Karpas-422 (cell line): ENCODE measurements around the gene IGFALS. TPM values are rescaled to one million over a fixed set of nuclear protein-coding genes. Genes with fewer than 3 reads are reported as not detected.

Source experiments
- DNase-seq: peaks from one replicate; pipeline ENCODE4 v3.0.0-alpha.2; 2015
- H2AFZ ChIP-seq: fragments of 200-600 bp; sonication (generic); 2 replicates; pipeline ENCODE4 v1.6.1; 2014; ENCODE audit warnings: antibody characterized with exemption, low read length, mixed read lengths
- H3K27ac ChIP-seq: fragments of 200-600 bp; sonication (generic); 2 replicates; pipeline ENCODE4 v1.5.1; 2014; ENCODE audit warnings: mild to moderate bottlenecking, low read length, moderate library complexity
- H3K27me3 ChIP-seq: fragments of 200-600 bp; sonication (generic); 2 replicates; pipeline ENCODE4 v1.6.1; 2014; ENCODE audit warnings: low read length, mixed read lengths
- H3K36me3 ChIP-seq: fragments of 200-600 bp; sonication (generic); 2 replicates; pipeline ENCODE4 v1.6.1; 2014; ENCODE audit warnings: low read length, mixed read lengths; ENCODE audit not compliant: insufficient read depth
- H3K4me1 ChIP-seq: fragments of 200-600 bp; sonication (generic); 2 replicates; pipeline ENCODE4 v1.6.1; 2014; ENCODE audit warnings: mild to moderate bottlenecking, low read length, mixed read lengths
- H3K4me2 ChIP-seq: fragments of 200-600 bp; sonication (generic); 2 replicates; pipeline ENCODE4 v1.6.1; 2014; ENCODE audit warnings: low read length, low read depth, mild to moderate bottlenecking; ENCODE audit not compliant: poor library complexity, severe bottlenecking
- H3K4me3 ChIP-seq: fragments of 200-600 bp; sonication (generic); 2 replicates; pipeline ENCODE4 v1.5.1; 2014; ENCODE audit warnings: mild to moderate bottlenecking, antibody characterized with exemption, low read length, mixed read lengths
- H3K79me2 ChIP-seq: fragments of 200-600 bp; sonication (generic); 2 replicates; pipeline ENCODE4 v1.6.1; 2014; ENCODE audit warnings: mild to moderate bottlenecking, low read length, mixed read lengths
- H3K9ac ChIP-seq: fragments of 200-600 bp; sonication (generic); 2 replicates; pipeline ENCODE4 v1.6.0; 2014; ENCODE audit warnings: low read length
- H3K9me2 ChIP-seq: fragments of 200-600 bp; sonication (generic), shearing (Covaris generic); replicated peaks from 2 replicates; pipeline ENCODE4 v1.6.0; 2014; ENCODE audit warnings: mild to moderate bottlenecking, low read length, moderate library complexity; ENCODE audit not compliant: insufficient read depth
- H3K9me3 ChIP-seq: fragments of 300-700, 200-600 bp; sonication (generic); 2 replicates; pipeline ENCODE4 v1.6.1; 2014; ENCODE audit warnings: low read length, mixed read lengths
- H4K20me1 ChIP-seq: fragments of 200-600 bp; sonication (generic); 2 replicates; pipeline ENCODE4 v1.6.1; 2014; ENCODE audit warnings: mild to moderate bottlenecking, antibody characterized with exemption, low read length, low read depth; ENCODE audit not compliant: insufficient read depth
- total RNA-seq: library from RNA; depleted of rRNA; stranded (reverse); fragments of >200 nt; shearing (Covaris generic); gene quantifications from 2 replicates; pipeline ENCODE4 v1.2.3, GENCODE V29; 2014; ENCODE audit warnings: low replicate concordance; rRNA removed

IGFALS gene
- not detected in 2 replicates for total RNA-seq

GRCh38 chr16:1793578-1794220 lies at the start of gene IGFALS:
IGFALS (minus strand) TSS chr16:1793705; CDS start chr16:1793652, 53 bp downstream.
- H3K27me3 ChIP-seq, result no peaks in the 10 kb centered on the region
- no peak within 1 kb of the TSS for H2AFZ ChIP-seq
- no peak for DNase-seq
- no peaks in the 10 kb centered on the region for H3K36me3 ChIP-seq
- no peaks in the 10 kb centered on the region for H3K9me3 ChIP-seq
- H3K27ac ChIP-seq, result no peak within 1 kb of the TSS
- H3K9ac ChIP-seq, result no peak within 1 kb of the TSS
- H3K79me2 ChIP-seq, result no peaks in the 10 kb centered on the region
- no peak within 1 kb of the TSS for H3K4me3 ChIP-seq
- no peaks in the 10 kb centered on the region for H3K9me2 ChIP-seq
- no peak within 1 kb of the TSS for H3K4me2 ChIP-seq
- no peaks in the 10 kb centered on the region for H4K20me1 ChIP-seq
- no peaks in the 10 kb centered on the region for H3K4me1 ChIP-seq

- DNase-seq, result no peak
- Histone ChIP-seq H3K27ac (no peak overlapping the region), H3K36me3 (no peaks in the 10 kb centered on the region), H3K4me2 (no peak overlapping the region), H3K4me3 (no peak overlapping the region), H2AFZ (no peak overlapping the region), H3K4me1 (no peaks in the 10 kb centered on the region), H3K9me3 (no peaks in the 10 kb centered on the region), H4K20me1 (no peaks in the 10 kb centered on the region), H3K27me3 (no peaks in the 10 kb centered on the region), H3K79me2 (no peaks in the 10 kb centered on the region), H3K9ac (no peak overlapping the region), H3K9me2 (no peaks in the 10 kb centered on the region)
Measured at GRCh38 chr16:1839554-1839953, 46.0 kb upstream of the IGFALS start.

DNA sequence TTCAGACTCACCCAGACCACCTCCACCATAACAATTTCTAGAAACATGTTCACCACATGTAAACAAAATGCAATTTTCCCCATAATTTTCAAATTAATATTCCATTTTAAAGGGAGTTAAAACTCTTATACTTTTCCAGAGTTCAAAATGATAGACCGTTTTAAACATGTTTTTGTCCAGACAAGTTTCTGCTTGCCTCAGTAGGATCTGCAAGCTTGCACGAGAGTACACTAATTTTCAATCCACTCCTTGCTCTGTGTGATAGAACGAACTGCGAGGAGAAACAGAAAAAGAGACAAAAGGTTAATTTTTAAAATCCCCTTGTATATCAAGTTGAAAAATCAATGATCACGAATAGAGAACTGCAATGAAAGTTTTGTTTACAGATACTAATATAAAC lies 40.6 kb upstream of the IGFALS start:
- no peak for DNase-seq
- Histone ChIP-seq H3K27me3 (no peaks in the 10 kb centered on the region), H3K4me2 (no peak overlapping the region), H3K79me2 (0 out of 2 replicates have a peak, but pooled peaks cover 3% of the 10 kb centered on the region), H3K9ac (no peak overlapping the region), H3K4me3 (no peak overlapping the region), H3K4me1 (peaks cover 6% of the 10 kb centered on the region), H3K36me3 (no peaks in the 10 kb centered on the region), H3K9me2 (no peaks in the 10 kb centered on the region), H2AFZ (no peak overlapping the region), H3K9me3 (no peaks in the 10 kb centered on the region), H4K20me1 (no peaks in the 10 kb centered on the region), H3K27ac (no peak overlapping the region)

DNA sequence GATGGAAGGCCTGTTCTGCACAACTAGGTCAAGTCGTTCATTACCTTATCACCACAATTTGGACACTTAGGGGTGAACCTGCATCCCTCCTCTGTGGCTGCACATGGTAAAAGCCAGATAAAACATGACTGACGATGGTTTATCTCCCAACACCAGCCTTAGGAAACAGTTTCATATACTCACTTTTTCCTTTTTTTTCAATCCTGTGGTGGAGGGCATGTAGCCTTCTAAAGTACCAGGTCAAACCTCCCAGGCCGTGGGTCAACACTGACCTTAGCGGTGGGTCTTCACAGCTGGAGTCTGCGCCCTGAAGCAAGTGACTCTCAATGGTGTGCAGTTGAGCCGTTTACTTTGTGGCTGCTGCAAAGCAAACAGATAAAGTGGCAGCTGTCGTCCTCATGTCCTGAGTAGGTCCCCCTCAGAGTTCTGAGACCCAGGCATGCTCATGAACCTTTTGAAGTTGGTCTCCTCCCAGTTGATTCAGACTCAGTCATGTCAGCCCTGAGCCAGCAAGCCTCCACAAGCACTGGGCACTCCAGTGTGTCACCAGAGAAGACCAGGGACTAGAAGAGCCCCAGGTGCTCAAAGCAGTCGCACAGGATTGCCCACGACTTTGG lies 39.4 kb upstream of the IGFALS start:
- no peak overlapping the region for H2AFZ ChIP-seq
- no peak overlapping the region for H3K27ac ChIP-seq
- no peaks in the 10 kb centered on the region for H4K20me1 ChIP-seq
- H3K4me2 ChIP-seq, result no peak overlapping the region
- H3K79me2 ChIP-seq, result peaks cover 11% of the 10 kb centered on the region
- no peaks in the 10 kb centered on the region for H3K36me3 ChIP-seq
- no peak overlapping the region for H3K4me3 ChIP-seq
- no peaks in the 10 kb centered on the region for H3K27me3 ChIP-seq
- peaks cover 17% of the 10 kb centered on the region for H3K4me1 ChIP-seq
- DNase-seq, result no peak
- H3K9ac ChIP-seq, result no peak overlapping the region
- no peaks in the 10 kb centered on the region for H3K9me2 ChIP-seq
- H3K9me3 ChIP-seq, result no peaks in the 10 kb centered on the region

GRCh38 chr16:1831186-1832075 lies 37.9 kb upstream of the IGFALS start:
- H3K9me2 ChIP-seq, result no peaks in the 10 kb centered on the region
- H2AFZ ChIP-seq, result no peak overlapping the region
- H3K4me3 ChIP-seq, result no peak overlapping the region
- H4K20me1 ChIP-seq, result no peaks in the 10 kb centered on the region
- no peak overlapping the region for H3K9ac ChIP-seq
- H3K9me3 ChIP-seq, result no peaks in the 10 kb centered on the region
- no peak overlapping the region for H3K27ac ChIP-seq
- no peaks in the 10 kb centered on the region for H3K36me3 ChIP-seq
- H3K4me1 ChIP-seq, result peaks cover 23% of the 10 kb centered on the region
- H3K4me2 ChIP-seq, result no peak overlapping the region
- no peak for DNase-seq
- H3K79me2 ChIP-seq, result peaks cover 19% of the 10 kb centered on the region
- no peaks in the 10 kb centered on the region for H3K27me3 ChIP-seq

DNA sequence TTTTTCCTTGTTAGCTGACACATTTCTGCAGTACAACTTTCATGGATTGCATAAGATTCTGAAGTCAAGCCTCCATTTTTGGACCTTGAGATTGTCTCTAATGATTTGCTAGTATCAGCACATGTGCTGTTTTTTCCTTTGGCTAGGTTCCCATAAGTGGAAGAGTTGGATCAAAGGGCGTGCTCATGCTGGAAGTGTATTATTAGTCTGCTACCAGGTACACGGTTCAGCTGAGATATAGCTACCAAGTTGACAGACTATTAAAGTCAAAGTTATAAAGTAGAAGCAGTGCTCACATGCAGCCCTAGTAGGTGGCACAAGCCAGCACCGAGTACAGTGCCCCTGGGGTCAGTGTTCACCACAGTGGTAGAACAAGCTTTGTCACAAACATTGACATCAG lies 36.7 kb upstream of the IGFALS start:
- peaks cover 31% of the 10 kb centered on the region for H3K4me1 ChIP-seq
- no peaks in the 10 kb centered on the region for H3K27me3 ChIP-seq
- H3K79me2 ChIP-seq, result peaks cover 19% of the 10 kb centered on the region
- H3K27ac ChIP-seq, result no peak overlapping the region
- DNase-seq, result no peak
- H2AFZ ChIP-seq, result no peak overlapping the region
- H3K9me2 ChIP-seq, result no peaks in the 10 kb centered on the region
- no peaks in the 10 kb centered on the region for H3K36me3 ChIP-seq
- no peaks in the 10 kb centered on the region for H3K9me3 ChIP-seq
- H3K9ac ChIP-seq, result no peak overlapping the region
- no peak overlapping the region for H3K4me2 ChIP-seq
- H4K20me1 ChIP-seq, result no peaks in the 10 kb centered on the region
- no peak overlapping the region for H3K4me3 ChIP-seq

GRCh38 chr16:1828645-1829410 lies 35.3 kb upstream of the IGFALS start:
- Histone ChIP-seq H4K20me1 (no peaks in the 10 kb centered on the region), H3K36me3 (no peaks in the 10 kb centered on the region), H3K9me2 (no peaks in the 10 kb centered on the region), H3K79me2 (peaks cover 19% of the 10 kb centered on the region), H3K27me3 (no peaks in the 10 kb centered on the region), H2AFZ (no peak overlapping the region), H3K9ac (peak overlapping the region; percentile 42), H3K4me2 (peak overlapping the region; percentile 85), H3K27ac (no peak overlapping the region), H3K4me1 (peaks cover 31% of the 10 kb centered on the region), H3K9me3 (no peaks in the 10 kb centered on the region), H3K4me3 (peak overlapping the region; percentile 9; the same call in 1 of the 2 replicates)
- DNase-seq, result no peak
